OCI-LY1 (cell line): Measurements from ENCODE around the gene SPAG6.

Experiments
- H2AFZ ChIP-seq: fragments of 200-600 bp; sonication (generic), shearing (Covaris generic); 2 replicates; pipeline ENCODE4 v1.6.0; 2014; ENCODE audit warnings: antibody characterized with exemption, mild to moderate bottlenecking, low read length
- H3F3A ChIP-seq: fragments of 200-600 bp; sonication (generic), shearing (Covaris generic); 2 replicates; pipeline ENCODE4 v1.6.0; 2014; ENCODE audit warnings: mild to moderate bottlenecking, antibody characterized with exemption, low read length, moderate library complexity; ENCODE audit not compliant: insufficient read depth
- H3K27ac ChIP-seq: fragments of 200-600 bp; sonication (generic); 2 replicates; pipeline ENCODE4 v1.5.1; 2014; ENCODE audit warnings: low read length, mixed run types, mild to moderate bottlenecking, low read depth; ENCODE audit not compliant: poor library complexity, severe bottlenecking
- H3K27me3 ChIP-seq: fragments of 200-600 bp; sonication (generic); 2 replicates; pipeline ENCODE4 v1.6.0; 2014; ENCODE audit warnings: antibody characterized with exemption, mild to moderate bottlenecking, low read length, moderate library complexity; ENCODE audit not compliant: insufficient read depth
- H3K36me3 ChIP-seq: fragments of 200-600 bp; sonication (generic); 2 replicates; pipeline ENCODE4 v1.6.1; 2014; ENCODE audit warnings: mild to moderate bottlenecking, antibody characterized with exemption, low read length, moderate library complexity, mixed read lengths; ENCODE audit not compliant: insufficient read depth
- H3K4me1 ChIP-seq: fragments of 200-600 bp; sonication (generic); 2 replicates; pipeline ENCODE4 v1.5.1; 2014; ENCODE audit warnings: mild to moderate bottlenecking, low read length, moderate library complexity; ENCODE audit not compliant: insufficient read depth, severe bottlenecking
- H3K4me2 ChIP-seq: fragments of 200-600 bp; sonication (generic), shearing (Covaris generic); 2 replicates; pipeline ENCODE4 v1.6.1; 2014; ENCODE audit warnings: low read length
- H3K4me3 ChIP-seq: fragments of 200-600 bp; sonication (generic); 2 replicates; pipeline ENCODE4 v1.5.1; 2014; ENCODE audit warnings: low read length, low read depth, mild to moderate bottlenecking, mixed read lengths; ENCODE audit not compliant: poor library complexity, severe bottlenecking
- H3K79me2 ChIP-seq: fragments of 200-600 bp; shearing (Covaris generic); 2 replicates; pipeline ENCODE4 v1.6.1; 2016; ENCODE audit warnings: mixed run types, low read length, mixed read lengths; ENCODE audit not compliant: insufficient read depth
- H3K9ac ChIP-seq: fragments of 200-600 bp; sonication (generic), shearing (Covaris generic); 2 replicates; pipeline ENCODE4 v1.6.1; 2014; ENCODE audit warnings: mild to moderate bottlenecking, low read length, mixed read lengths
- H3K9me2 ChIP-seq: fragments of 200-600 bp; sonication (generic), shearing (Covaris generic); 2 replicates; pipeline ENCODE4 v1.6.1; 2014; ENCODE audit warnings: low read depth, mild to moderate bottlenecking, low read length, mixed read lengths
- H3K9me3 ChIP-seq: fragments of 200-600 bp; shearing (Covaris generic); 2 replicates; pipeline ENCODE4 v1.6.1; 2014; ENCODE audit warnings: low read length, mixed read lengths
- H4K20me1 ChIP-seq: fragments of 200-600 bp; sonication (generic), shearing (Covaris generic); 2 replicates; pipeline ENCODE4 v1.6.0; 2016; ENCODE audit warnings: mild to moderate bottlenecking, low read length; ENCODE audit not compliant: insufficient read depth
- EZH2 ChIP-seq: fragments of 200-600 bp; sonication (generic), shearing (Covaris generic); IDR thresholded peaks from 2 replicates; pipeline ENCODE4 v1.8.0; 2017; ENCODE audit warnings: borderline replicate concordance, mixed run types, mild to moderate bottlenecking, antibody characterized with exemption, low read length, moderate library complexity, mixed read lengths
- TF ChIP-seq, protein P1 (sequence below): fragments of 200-600 bp; sonication (generic), shearing (Covaris generic); IDR thresholded peaks from 2 replicates; pipeline ENCODE4 v1.5.1; 2017; ENCODE audit warnings: mild to moderate bottlenecking, antibody characterized with exemption, low read length, moderate library complexity, mixed read lengths

The SPAG6 gene

GRCh38 chr10:22459496-22459895, 114.2 kb downstream of the SPAG6 start:
- H3K9me2 ChIP-seq = no peaks in the 10 kb centered on the region
- H3K9me3 ChIP-seq = no peaks in the 10 kb centered on the region
- no peaks in the 10 kb centered on the region for H3K4me1 ChIP-seq
- no peak overlapping the region for H3K4me3 ChIP-seq
- H3K79me2 ChIP-seq = no peaks in the 10 kb centered on the region
- no peaks in the 10 kb centered on the region for H4K20me1 ChIP-seq
- no peak overlapping the region for H3K27ac ChIP-seq
- no peak overlapping the region for H3K4me2 ChIP-seq
- H2AFZ ChIP-seq = no peak overlapping the region
- no peaks in the 10 kb centered on the region for H3K27me3 ChIP-seq
- no peaks in the 10 kb centered on the region for H3K36me3 ChIP-seq
- TF ChIP-seq, protein P1, sequence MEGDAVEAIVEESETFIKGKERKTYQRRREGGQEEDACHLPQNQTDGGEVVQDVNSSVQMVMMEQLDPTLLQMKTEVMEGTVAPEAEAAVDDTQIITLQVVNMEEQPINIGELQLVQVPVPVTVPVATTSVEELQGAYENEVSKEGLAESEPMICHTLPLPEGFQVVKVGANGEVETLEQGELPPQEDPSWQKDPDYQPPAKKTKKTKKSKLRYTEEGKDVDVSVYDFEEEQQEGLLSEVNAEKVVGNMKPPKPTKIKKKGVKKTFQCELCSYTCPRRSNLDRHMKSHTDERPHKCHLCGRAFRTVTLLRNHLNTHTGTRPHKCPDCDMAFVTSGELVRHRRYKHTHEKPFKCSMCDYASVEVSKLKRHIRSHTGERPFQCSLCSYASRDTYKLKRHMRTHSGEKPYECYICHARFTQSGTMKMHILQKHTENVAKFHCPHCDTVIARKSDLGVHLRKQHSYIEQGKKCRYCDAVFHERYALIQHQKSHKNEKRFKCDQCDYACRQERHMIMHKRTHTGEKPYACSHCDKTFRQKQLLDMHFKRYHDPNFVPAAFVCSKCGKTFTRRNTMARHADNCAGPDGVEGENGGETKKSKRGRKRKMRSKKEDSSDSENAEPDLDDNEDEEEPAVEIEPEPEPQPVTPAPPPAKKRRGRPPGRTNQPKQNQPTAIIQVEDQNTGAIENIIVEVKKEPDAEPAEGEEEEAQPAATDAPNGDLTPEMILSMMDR = no peak
- no peak for TF ChIP-seq EZH2
- no peaks in the 10 kb centered on the region for H3F3A ChIP-seq
- H3K9ac ChIP-seq = no peak overlapping the region

- Histone ChIP-seq H3K27me3 (no peaks in the 10 kb centered on the region), H3K9ac (no peak overlapping the region), H3K36me3 (no peaks in the 10 kb centered on the region), H3K4me2 (no peak overlapping the region), H4K20me1 (no peaks in the 10 kb centered on the region), H3K79me2 (no peaks in the 10 kb centered on the region), H3F3A (no peaks in the 10 kb centered on the region), H2AFZ (no peak overlapping the region), H3K27ac (no peak overlapping the region), H3K9me3 (no peaks in the 10 kb centered on the region), H3K4me3 (no peak overlapping the region), H3K4me1 (no peaks in the 10 kb centered on the region), H3K9me2 (no peaks in the 10 kb centered on the region)
- no peak for TF ChIP-seq EZH2
These were observed 114.8 kb downstream of the SPAG6 start for GRCh38 chr10:22460101-22460500.

- Histone ChIP-seq H3K4me2 (no peak overlapping the region), H4K20me1 (no peaks in the 10 kb centered on the region), H3K79me2 (no peaks in the 10 kb centered on the region), H3K4me1 (no peaks in the 10 kb centered on the region), H3F3A (no peaks in the 10 kb centered on the region), H3K27ac (no peak overlapping the region), H3K4me3 (no peak overlapping the region), H3K27me3 (no peaks in the 10 kb centered on the region), H3K9me3 (no peaks in the 10 kb centered on the region), H3K9me2 (no peaks in the 10 kb centered on the region), H2AFZ (no peak overlapping the region), H3K36me3 (no peaks in the 10 kb centered on the region), H3K9ac (no peak overlapping the region)
- no peak for TF ChIP-seq EZH2
- TF ChIP-seq, protein P1 = no peak
These were observed 115.5 kb downstream of the SPAG6 start for GRCh38 chr10:22460531-22461403.
